ENCODE data around the gene MBOAT7.

Gene MBOAT7

DNA sequence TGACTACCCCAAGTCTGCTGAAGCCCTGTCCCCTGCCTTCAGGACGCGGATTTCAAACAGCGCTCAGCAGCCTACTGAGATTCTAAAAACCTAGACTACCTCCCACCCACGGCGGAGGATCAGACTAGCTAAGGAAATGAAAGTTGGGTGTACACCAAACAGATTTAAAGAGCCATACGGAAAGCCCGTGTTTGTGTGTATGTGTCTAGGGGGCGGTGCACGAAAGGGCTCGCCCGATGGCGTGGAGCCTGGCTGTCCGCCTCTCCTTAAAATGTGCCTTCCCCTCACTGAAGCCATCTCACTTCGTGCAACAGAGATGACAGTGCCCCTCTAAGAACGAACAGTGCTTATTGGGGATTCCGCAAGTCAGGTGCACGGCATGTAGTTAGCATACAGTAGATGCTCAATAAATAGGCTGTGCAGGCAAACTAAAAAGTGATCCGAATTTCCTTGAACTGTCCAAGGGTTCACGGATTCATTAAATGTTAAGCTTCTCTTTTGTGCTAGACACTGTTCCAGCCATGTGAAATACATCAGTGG, 30.5 kb downstream of the MBOAT7 start:
- ChIA-PET CTCF (interaction anchor here (0.7 to 0.8 kb wide), 2 partner anchors 8 to 26 kb away, joined by 3 to 4 read pairs; no protein-coding TSS in a partner anchor), POLR2A (ENCODE audit: low non-redundant PET) (interaction anchor here (1.8 kb wide), 1 partner anchor 22 kb away, joined by 4 read pairs; the partner anchor contains the start of gene CNOT3)
- no peak for DNase-seq (ENCODE audit: low spot score)
- peak overlapping the region; percentile 97 for H3K27ac ChIP-seq
- TF ChIP-seq, protein P1, sequence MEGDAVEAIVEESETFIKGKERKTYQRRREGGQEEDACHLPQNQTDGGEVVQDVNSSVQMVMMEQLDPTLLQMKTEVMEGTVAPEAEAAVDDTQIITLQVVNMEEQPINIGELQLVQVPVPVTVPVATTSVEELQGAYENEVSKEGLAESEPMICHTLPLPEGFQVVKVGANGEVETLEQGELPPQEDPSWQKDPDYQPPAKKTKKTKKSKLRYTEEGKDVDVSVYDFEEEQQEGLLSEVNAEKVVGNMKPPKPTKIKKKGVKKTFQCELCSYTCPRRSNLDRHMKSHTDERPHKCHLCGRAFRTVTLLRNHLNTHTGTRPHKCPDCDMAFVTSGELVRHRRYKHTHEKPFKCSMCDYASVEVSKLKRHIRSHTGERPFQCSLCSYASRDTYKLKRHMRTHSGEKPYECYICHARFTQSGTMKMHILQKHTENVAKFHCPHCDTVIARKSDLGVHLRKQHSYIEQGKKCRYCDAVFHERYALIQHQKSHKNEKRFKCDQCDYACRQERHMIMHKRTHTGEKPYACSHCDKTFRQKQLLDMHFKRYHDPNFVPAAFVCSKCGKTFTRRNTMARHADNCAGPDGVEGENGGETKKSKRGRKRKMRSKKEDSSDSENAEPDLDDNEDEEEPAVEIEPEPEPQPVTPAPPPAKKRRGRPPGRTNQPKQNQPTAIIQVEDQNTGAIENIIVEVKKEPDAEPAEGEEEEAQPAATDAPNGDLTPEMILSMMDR (conservative IDR thresholded peaks at IDR 0.05; ENCODE audit: low read depth) = no peak

DNA sequence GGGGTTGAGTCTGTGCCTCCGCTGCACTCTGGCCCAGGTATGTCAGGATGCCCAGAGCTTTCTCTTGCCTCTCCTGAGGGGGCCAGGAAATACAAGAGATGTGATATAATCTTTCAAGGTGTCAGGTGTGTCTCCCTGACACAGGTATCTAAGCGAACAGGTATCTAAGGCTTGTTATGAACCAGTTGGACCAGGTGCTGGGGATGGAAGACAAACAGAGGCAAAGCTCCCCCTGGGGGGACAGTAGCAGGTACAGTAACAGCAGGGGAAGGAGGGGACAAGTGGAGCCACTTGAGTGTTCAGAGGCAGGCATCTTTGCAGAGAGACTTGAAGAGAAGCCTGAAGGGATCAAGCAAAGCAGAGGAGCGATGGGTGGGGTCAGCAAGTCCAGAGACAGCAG, 32.4 kb downstream of the MBOAT7 start:
- TF ChIP-seq, protein P1 (conservative IDR thresholded peaks at IDR 0.05; ENCODE audit: low read depth) = no peak
- peak overlapping the region; percentile 97 for H3K27ac ChIP-seq
- CTCF ChIA-PET = interaction anchor here (1.7 kb wide), 1 partner anchor 45 kb away, joined by 3 read pairs; no protein-coding TSS in a partner anchor
- POLR2A ChIA-PET (ENCODE audit: low non-redundant PET) = no interaction called here
- DNase-seq (ENCODE audit: low spot score) = no peak

GRCh38 chr19:54156490-54156889, 32.9 kb downstream of the MBOAT7 start:
- DNase-seq (ENCODE audit: low spot score) = no peak
- CTCF ChIA-PET = interaction anchor here (1.7 kb wide), 1 partner anchor 46 kb away, joined by 3 read pairs; no protein-coding TSS in a partner anchor
- TF ChIP-seq, protein P1 (conservative IDR thresholded peaks at IDR 0.05; ENCODE audit: low read depth) = no peak
- H3K27ac ChIP-seq = peak overlapping the region; percentile 97
- POLR2A ChIA-PET (ENCODE audit: low non-redundant PET) = no interaction called here

DNA sequence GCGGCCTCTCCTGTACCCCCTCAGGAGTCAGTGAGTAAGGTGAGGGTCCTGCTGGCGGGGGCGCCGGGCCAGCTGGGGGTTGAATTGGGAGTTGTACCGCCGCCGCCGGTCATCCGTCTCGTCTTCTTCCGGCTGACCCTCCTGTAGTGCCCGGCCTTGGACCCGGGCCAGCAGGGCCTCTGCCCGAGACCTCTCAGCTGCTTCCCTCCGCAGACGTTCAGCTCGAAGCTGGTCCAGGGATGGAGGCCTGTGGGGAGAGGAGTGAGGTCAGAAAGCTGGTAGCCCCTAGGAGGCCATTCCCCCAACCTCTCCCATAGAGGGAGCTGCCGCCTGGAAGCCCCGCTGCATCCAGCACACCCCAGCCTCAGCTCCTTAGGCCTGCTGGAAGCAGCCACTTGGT, 33.7 kb downstream of the MBOAT7 start:
- CTCF ChIA-PET = interaction anchor here (0.5 to 1.7 kb wide), 2 partner anchors 46 to 76 kb away, joined by 3 read pairs; no protein-coding TSS in a partner anchor
- DNase-seq (ENCODE audit: low spot score) = no peak
- TF ChIP-seq, protein P1 (conservative IDR thresholded peaks at IDR 0.05; ENCODE audit: low read depth) = no peak
- POLR2A ChIA-PET (ENCODE audit: low non-redundant PET) = no interaction called here
- peak overlapping the region; percentile 97 for H3K27ac ChIP-seq

- peak overlapping the region; percentile 97 for H3K27ac ChIP-seq
- no peak for DNase-seq (ENCODE audit: low spot score)
- ChIA-PET CTCF (no interaction called here), POLR2A (ENCODE audit: low non-redundant PET) (no interaction called here)
- TF ChIP-seq, protein P1 (conservative IDR thresholded peaks at IDR 0.05; ENCODE audit: low read depth) = no peak
Observed at GRCh38 chr19:54154603-54155345, 34.6 kb downstream of the MBOAT7 start.

DNA sequence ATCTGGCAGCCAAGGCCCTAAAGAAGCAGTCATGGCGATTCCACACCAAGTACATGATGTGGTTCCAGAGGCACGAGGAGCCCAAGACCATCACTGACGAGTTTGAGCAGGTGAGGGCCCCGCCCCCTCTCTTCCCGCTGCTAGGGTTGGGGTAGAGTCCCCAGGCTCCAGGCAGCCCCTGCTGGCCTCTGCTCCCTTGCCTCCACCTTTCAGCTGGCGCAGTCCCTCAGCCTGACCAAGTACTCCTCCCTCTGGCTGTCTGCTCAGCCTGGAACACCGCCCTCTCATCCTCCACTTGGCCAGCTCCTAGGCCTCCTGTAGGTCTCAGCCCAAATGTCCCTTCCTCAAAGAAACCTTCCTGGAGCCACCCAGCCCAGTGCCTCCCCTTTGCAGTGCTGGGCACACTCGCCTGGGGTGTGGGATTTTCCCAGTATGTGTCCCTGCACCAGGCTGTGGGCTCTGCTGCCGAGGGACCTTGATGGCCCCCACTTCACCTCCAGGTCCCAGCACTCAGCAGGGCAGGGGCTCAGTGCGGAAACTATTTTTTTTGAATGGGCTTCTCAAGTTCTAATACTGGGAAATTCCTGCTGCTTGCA, 35.6 kb downstream of the MBOAT7 start:
- peak overlapping the region; percentile 65 for H3K27ac ChIP-seq

More for the DNA sequence above, 35.6 kb downstream of the MBOAT7 start:
- DNase-seq (ENCODE audit: low spot score) = no peak
- POLR2A ChIA-PET (ENCODE audit: low non-redundant PET) = no interaction called here
- TF ChIP-seq, protein P1 (conservative IDR thresholded peaks at IDR 0.05; ENCODE audit: low read depth) = no peak
- CTCF ChIA-PET = no interaction called here

Measured in RWPE1 (cell line).